GM10266 (cell line): ENCODE results near the gene GSG1L.

Experiments
- DNase-seq: peaks from one replicate; pipeline ENCODE4 v3.0.0; 2012; ENCODE audit errors: extremely low spot score
- CTCF ChIP-seq: IDR thresholded peaks from 2 replicates; pipeline ENCODE4 v1.5.1; 2012; ENCODE audit warnings: mild to moderate bottlenecking, low read depth; ENCODE audit not compliant: control insufficient read depth, insufficient read depth; ENCODE audit errors: missing control alignments

The GSG1L gene

GRCh38 chr16:27853651-27854050 lies 209.9 kb downstream of the GSG1L start:
- no peak for TF ChIP-seq CTCF
- no peak for DNase-seq

- TF ChIP-seq CTCF = no peak
- no peak for DNase-seq
These were observed 210.4 kb downstream of the GSG1L start for GRCh38 chr16:27853101-27853500.

GRCh38 chr16:27852681-27853080 lies 210.8 kb downstream of the GSG1L start:
- DNase-seq = no peak
- TF ChIP-seq CTCF = no peak

GRCh38 chr16:27852116-27852515 lies 211.4 kb downstream of the GSG1L start:
- TF ChIP-seq CTCF = no peak
- no peak for DNase-seq

GRCh38 chr16:27851586-27851985 lies 211.9 kb downstream of the GSG1L start:
- DNase-seq = no peak
- no peak for TF ChIP-seq CTCF

- no peak for DNase-seq
- TF ChIP-seq CTCF = no peak
These were observed 213.9 kb downstream of the GSG1L start for GRCh38 chr16:27849621-27850020.

- TF ChIP-seq CTCF = no peak
- no peak for DNase-seq
These were observed 216.4 kb downstream of the GSG1L start for GRCh38 chr16:27847030-27847550.

- DNase-seq = no peak
- no peak for TF ChIP-seq CTCF
These were observed 218.7 kb downstream of the GSG1L start for GRCh38 chr16:27844826-27845225.
